Activated CD8-positive, alpha-beta T cell treated with anti-CD3 and anti-CD28 coated beads for 36 hours (primary cell): ENCODE data around the gene IL17B. TPM values are rescaled to one million over a fixed set of nuclear protein-coding genes. Genes with fewer than 3 reads are reported as not detected.

ENCODE experiments used
- ATAC-seq: fragments of 200-7000 bp; cut with Tn5 transposase; one replicate; pipeline ENCODE4 v1.10.0; 2021; ENCODE audit warnings: mild to moderate bottlenecking, moderate library complexity
- CTCF ChIA-PET: fragments of 350-600 bp; sonication (Branson Sonifier 250); formaldehyde crosslinking; loops from one replicate; lab custom pipeline; 2021; ENCODE audit warnings: antibody characterized with exemption; lab: Charles Lee
- POLR2A ChIA-PET: fragments of 350-600 bp; sonication (Branson Sonifier 250); formaldehyde crosslinking; loops from one replicate; lab custom pipeline; 2021; ENCODE audit warnings: antibody characterized with exemption; lab: Charles Lee
- DNase-seq: peaks from one replicate; pipeline ENCODE4 v3.0.0-alpha.2; 2020
- H3K27ac Mint-ChIP-seq: one replicate; pipeline ENCODE4 v1.8.0; 2021; ENCODE audit warnings: mild to moderate bottlenecking, mixed read lengths
- H3K27me3 Mint-ChIP-seq: one replicate; pipeline ENCODE4 v1.8.0; 2021; ENCODE audit warnings: mixed read lengths
- H3K36me3 Mint-ChIP-seq: one replicate; pipeline ENCODE4 v1.8.0; 2021; ENCODE audit warnings: low read depth, mixed read lengths
- H3K4me1 Mint-ChIP-seq: one replicate; pipeline ENCODE4 v1.8.0; 2021; ENCODE audit warnings: low read depth, mixed read lengths
- H3K4me3 Mint-ChIP-seq: one replicate; pipeline ENCODE4 v1.8.0; 2021; ENCODE audit warnings: mild to moderate bottlenecking, moderate library complexity, mixed read lengths
- H3K9me3 Mint-ChIP-seq: one replicate; pipeline ENCODE4 v1.8.0; 2021; ENCODE audit warnings: mixed read lengths
- intact Hi-C: fragments of 100-400 bp; cut with micrococcal nuclease; formaldehyde crosslinking; loops from one replicate; pipeline ENCODE4 v1.10.0; 2022
- total RNA-seq, 2 experiments: library from RNA; stranded (reverse); gene quantifications; one replicate each; pipeline ENCODE4 v1.2.3, GENCODE V29; 2021
- TF ChIP-seq, protein P1 (sequence below): fragments of 200-600 bp; IDR thresholded peaks from one replicate; pipeline ENCODE4 v1.8.0; 2022; ENCODE audit warnings: antibody characterized with exemption, mild to moderate bottlenecking

Gene IL17B
- total RNA-seq, 2 experiments from 2014 or later: not detected

DNA sequence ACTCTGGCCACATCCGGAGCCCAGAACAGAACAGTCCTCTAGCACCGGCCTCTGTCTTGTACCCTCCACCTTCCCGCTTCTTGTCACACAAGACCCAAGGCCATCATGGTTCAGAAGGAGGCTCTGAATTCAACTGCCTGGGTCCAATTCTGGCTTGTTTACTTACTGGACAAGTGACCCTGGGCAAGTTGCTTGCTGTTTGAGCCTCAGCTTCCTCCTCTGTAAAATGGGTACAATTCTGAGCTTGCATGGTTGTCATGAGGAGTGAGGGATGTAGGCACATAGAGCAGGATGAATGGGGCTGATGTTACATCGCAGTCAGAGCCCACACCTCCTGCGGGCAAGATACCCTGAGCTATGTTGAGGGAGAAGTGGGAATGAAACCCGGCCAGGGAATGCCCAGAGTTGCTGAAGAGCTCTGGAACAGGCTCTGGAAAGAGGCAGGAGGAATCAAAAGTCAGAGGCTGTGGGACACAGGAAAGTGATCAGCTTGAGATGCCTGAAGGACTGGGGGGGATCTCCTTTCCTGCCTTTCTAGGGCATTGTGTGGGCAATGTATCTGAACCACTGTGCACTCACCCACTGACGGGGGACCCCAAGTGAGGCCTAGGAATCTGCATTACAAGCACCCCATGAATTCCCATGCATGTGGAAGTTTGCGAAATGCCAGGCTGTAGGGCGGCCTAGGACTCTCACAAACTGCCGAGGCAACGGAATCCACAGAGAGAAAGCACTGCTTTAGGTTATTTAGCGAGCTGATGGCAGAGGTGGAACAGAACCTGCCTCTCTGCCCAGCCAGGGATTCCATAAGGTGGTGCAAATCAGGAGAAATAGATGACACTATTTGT lies 29.4 kb upstream of the IL17B start:
- H3K27me3 Mint-ChIP-seq: no peaks in the 10 kb centered on the region
- no peaks in the 10 kb centered on the region for H3K36me3 Mint-ChIP-seq
- DNase-seq: no peak
- H3K4me3 Mint-ChIP-seq: no peak overlapping the region
- no peaks in the 10 kb centered on the region for H3K4me1 Mint-ChIP-seq
- ChIA-PET POLR2A (no interaction called here), CTCF (interaction anchor here (1.3 kb wide), 1 partner anchor 25 kb away, joined by 6 read pairs; no protein-coding TSS in a partner anchor)
- no peak overlapping the region for H3K27ac Mint-ChIP-seq
- H3K9me3 Mint-ChIP-seq: no peaks in the 10 kb centered on the region
- intact Hi-C loops: no loop called here
- TF ChIP-seq, protein P1, sequence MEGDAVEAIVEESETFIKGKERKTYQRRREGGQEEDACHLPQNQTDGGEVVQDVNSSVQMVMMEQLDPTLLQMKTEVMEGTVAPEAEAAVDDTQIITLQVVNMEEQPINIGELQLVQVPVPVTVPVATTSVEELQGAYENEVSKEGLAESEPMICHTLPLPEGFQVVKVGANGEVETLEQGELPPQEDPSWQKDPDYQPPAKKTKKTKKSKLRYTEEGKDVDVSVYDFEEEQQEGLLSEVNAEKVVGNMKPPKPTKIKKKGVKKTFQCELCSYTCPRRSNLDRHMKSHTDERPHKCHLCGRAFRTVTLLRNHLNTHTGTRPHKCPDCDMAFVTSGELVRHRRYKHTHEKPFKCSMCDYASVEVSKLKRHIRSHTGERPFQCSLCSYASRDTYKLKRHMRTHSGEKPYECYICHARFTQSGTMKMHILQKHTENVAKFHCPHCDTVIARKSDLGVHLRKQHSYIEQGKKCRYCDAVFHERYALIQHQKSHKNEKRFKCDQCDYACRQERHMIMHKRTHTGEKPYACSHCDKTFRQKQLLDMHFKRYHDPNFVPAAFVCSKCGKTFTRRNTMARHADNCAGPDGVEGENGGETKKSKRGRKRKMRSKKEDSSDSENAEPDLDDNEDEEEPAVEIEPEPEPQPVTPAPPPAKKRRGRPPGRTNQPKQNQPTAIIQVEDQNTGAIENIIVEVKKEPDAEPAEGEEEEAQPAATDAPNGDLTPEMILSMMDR: no peak
- ATAC-seq: no peak

GRCh38 chr5:149407323-149408251 lies 28.5 kb upstream of the IL17B start:
- TF ChIP-seq, protein P1: no peak
- Mint-ChIP-seq H3K9me3 (no peaks in the 10 kb centered on the region), H3K27ac (no peak overlapping the region), H3K4me1 (no peaks in the 10 kb centered on the region), H3K27me3 (no peaks in the 10 kb centered on the region), H3K36me3 (no peaks in the 10 kb centered on the region), H3K4me3 (no peak overlapping the region)
- ChIA-PET POLR2A (no interaction called here), CTCF (interaction anchor here (2.3 kb wide), 1 partner anchor 26 kb away, joined by 7 read pairs; no protein-coding TSS in a partner anchor)
- ATAC-seq (no peak), DNase-seq (no peak)
- intact Hi-C loops: no loop called here

DNA sequence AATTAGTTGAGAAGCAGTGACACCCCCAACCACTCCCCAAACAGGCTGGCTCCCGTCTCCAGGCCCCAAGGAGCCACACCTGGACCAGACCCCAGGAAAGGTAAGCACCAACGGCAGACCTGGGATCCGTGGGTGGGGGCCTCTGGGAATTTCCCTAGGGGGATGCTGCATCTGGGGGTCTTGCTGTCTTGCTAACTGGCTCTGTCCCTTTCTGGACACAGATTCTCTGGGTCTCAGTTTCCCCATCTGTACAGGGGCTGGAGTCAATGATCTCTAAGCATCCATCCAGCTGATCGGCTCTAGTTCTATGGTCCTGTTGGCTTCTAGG lies 27.9 kb upstream of the IL17B start:
- H3K36me3 Mint-ChIP-seq: no peaks in the 10 kb centered on the region
- POLR2A ChIA-PET: no interaction called here
- no peaks in the 10 kb centered on the region for H3K9me3 Mint-ChIP-seq
- ATAC-seq (no peak), DNase-seq (no peak)
- no peaks in the 10 kb centered on the region for H3K27me3 Mint-ChIP-seq
- CTCF ChIA-PET: interaction anchor here (1.6 to 2.3 kb wide), 2 partner anchors 26 to 27 kb away, joined by 4 to 7 read pairs; no protein-coding TSS in a partner anchor
- TF ChIP-seq, protein P1: no peak
- no peaks in the 10 kb centered on the region for H3K4me1 Mint-ChIP-seq
- intact Hi-C loops: no loop called here
- no peak overlapping the region for H3K27ac Mint-ChIP-seq
- no peak overlapping the region for H3K4me3 Mint-ChIP-seq

GRCh38 chr5:149406203-149406978 lies 27.3 kb upstream of the IL17B start:
- Mint-ChIP-seq H3K27ac (no peak overlapping the region), H3K9me3 (no peaks in the 10 kb centered on the region), H3K36me3 (no peaks in the 10 kb centered on the region), H3K4me3 (no peak overlapping the region), H3K27me3 (no peaks in the 10 kb centered on the region), H3K4me1 (no peaks in the 10 kb centered on the region)
- CTCF ChIA-PET: interaction anchor here (1.6 to 2.3 kb wide), 3 partner anchors 25 to 39 kb away, joined by 4 to 7 read pairs (median 6); no protein-coding TSS in a partner anchor
- POLR2A ChIA-PET: no interaction called here
- ATAC-seq: no peak
- no peak for DNase-seq
- TF ChIP-seq, protein P1: no peak
- intact Hi-C loops: no loop called here
